ENCODE data around the gene PITRM1.

The PITRM1 gene

GRCh38 chr10:3117486-3117885 is 55.1 kb downstream of the PITRM1 start:
- in situ Hi-C loops (cut with HindIII; ENCODE audit: low sequenced_read_pairs), result no loop called here
- TF ChIP-seq, protein P1, sequence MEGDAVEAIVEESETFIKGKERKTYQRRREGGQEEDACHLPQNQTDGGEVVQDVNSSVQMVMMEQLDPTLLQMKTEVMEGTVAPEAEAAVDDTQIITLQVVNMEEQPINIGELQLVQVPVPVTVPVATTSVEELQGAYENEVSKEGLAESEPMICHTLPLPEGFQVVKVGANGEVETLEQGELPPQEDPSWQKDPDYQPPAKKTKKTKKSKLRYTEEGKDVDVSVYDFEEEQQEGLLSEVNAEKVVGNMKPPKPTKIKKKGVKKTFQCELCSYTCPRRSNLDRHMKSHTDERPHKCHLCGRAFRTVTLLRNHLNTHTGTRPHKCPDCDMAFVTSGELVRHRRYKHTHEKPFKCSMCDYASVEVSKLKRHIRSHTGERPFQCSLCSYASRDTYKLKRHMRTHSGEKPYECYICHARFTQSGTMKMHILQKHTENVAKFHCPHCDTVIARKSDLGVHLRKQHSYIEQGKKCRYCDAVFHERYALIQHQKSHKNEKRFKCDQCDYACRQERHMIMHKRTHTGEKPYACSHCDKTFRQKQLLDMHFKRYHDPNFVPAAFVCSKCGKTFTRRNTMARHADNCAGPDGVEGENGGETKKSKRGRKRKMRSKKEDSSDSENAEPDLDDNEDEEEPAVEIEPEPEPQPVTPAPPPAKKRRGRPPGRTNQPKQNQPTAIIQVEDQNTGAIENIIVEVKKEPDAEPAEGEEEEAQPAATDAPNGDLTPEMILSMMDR (IDR thresholded peaks at IDR 0.05; ENCODE audit: low read depth, low read length), result no peak
- DNase-seq (ENCODE audit: low read depth, low spot score), result no peak
- no peak overlapping the region for H3K4me3 ChIP-seq (ENCODE audit: low read depth, low read length)

DNA sequence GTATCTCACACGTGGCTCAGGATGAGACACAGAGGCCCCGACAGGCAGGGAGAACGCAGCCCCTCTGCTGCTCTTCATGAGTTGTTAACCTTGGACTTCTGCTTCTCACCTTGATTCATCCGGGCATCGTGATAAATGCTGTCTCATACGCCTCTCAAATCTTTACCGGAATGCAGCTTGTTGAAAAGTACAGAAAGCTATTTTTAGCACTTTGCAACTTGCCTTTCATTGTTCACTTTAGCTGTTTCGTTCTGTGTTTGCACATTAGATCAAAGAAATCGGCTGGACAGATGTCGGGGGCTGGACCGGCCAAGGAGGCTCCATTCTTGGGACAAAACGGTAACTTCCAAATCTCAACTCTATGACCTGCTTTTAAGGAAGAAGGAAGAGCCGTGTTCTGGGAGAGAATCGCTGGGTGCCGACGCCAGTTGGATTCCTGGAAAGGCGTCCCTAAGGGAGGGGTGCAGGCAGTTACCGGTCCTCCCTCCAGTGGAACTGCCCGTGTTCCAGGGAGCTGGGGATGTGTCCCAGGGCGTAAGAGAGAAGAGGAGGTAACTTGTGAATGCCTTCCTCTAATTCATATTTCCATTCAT is 56.0 kb downstream of the PITRM1 start:
- TF ChIP-seq, protein P1 (IDR thresholded peaks at IDR 0.05; ENCODE audit: low read depth, low read length), result no peak
- in situ Hi-C loops (cut with HindIII; ENCODE audit: low sequenced_read_pairs), result no loop called here
- DNase-seq (ENCODE audit: low read depth, low spot score), result no peak
- H3K4me3 ChIP-seq (ENCODE audit: low read depth, low read length), result no peak overlapping the region

DNA sequence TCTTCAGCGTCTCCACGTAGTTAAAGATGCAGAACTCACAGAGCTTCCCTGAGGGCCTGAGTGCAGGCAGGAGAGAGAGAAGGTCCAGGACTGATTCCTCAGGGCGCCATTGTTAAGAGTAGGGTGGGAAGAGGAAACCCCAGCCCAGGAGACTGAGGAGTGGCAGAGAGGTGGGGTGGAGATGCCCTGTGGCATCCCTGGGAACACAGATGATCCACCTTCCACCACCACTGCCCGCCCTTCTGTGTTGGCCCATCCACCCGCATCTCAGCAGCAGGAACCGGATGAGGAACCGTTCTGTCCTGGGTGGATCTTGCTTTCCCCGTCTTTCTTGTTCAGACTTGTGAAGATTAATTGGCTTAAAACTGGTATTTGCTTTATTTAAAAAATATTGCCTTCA is 56.9 kb downstream of the PITRM1 start:
- no peak overlapping the region for H3K4me3 ChIP-seq (ENCODE audit: low read depth, low read length)
- in situ Hi-C loops (cut with HindIII; ENCODE audit: low sequenced_read_pairs), result no loop called here
- DNase-seq (ENCODE audit: low read depth, low spot score), result no peak
- TF ChIP-seq, protein P1 (IDR thresholded peaks at IDR 0.05; ENCODE audit: low read depth, low read length), result no peak

GRCh38 chr10:3113343-3113720 is 59.2 kb downstream of the PITRM1 start:
- no peak overlapping the region for H3K4me3 ChIP-seq (ENCODE audit: low read depth, low read length)
- no peak for DNase-seq (ENCODE audit: low read depth, low spot score)
- TF ChIP-seq, protein P1 (IDR thresholded peaks at IDR 0.05; ENCODE audit: low read depth, low read length), result no peak
- in situ Hi-C loops (cut with HindIII; ENCODE audit: low sequenced_read_pairs), result no loop called here

DNA sequence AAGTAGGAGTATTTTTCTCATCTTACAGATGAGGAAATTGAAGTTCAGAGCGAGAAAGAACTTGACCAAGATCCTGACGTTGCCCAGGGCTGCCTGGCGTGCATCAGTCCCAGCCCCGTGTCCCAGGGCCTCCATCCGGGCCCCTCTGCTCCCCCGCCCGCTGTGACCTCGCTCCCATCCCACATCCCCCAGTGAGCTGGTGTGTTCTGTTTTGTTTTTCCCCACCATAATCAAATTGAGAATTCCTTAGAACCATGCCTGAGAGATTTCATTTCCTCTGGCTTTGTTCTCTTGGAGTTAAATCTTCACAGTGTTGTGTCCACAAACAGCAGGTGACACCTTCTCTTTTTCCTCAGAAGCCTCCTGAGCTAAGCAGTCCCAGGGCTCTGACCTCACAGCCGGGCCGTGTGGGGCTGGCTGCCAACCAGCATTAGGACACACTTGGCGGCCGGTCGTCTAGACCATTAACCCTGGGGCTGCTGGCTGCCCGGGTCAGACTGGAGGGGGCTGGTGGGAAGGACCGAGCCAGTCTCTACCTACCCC is 60.9 kb downstream of the PITRM1 start:
- in situ Hi-C loops (cut with HindIII; ENCODE audit: low sequenced_read_pairs), result no loop called here
- DNase-seq (ENCODE audit: low read depth, low spot score), result peak; percentile 63
- TF ChIP-seq, protein P1 (IDR thresholded peaks at IDR 0.05; ENCODE audit: low read depth, low read length), result no peak
- no peak overlapping the region for H3K4me3 ChIP-seq (ENCODE audit: low read depth, low read length)

- no peak for DNase-seq (ENCODE audit: low read depth, low spot score)
- H3K4me3 ChIP-seq (ENCODE audit: low read depth, low read length), result no peak overlapping the region
- in situ Hi-C loops (cut with HindIII; ENCODE audit: low sequenced_read_pairs), result no loop called here
- TF ChIP-seq, protein P1 (IDR thresholded peaks at IDR 0.05; ENCODE audit: low read depth, low read length), result no peak
Observed at GRCh38 chr10:3110782-3111620, 61.6 kb downstream of the PITRM1 start.
